BLaER1 (cell line): ENCODE measurements around the gene TMTC2.

Experiments used
- H3K27ac ChIP-seq: shearing (Covaris generic); formaldehyde crosslinking; 2 replicates; pipeline ENCODE4 v1.8.1; 2022
- H3K27me3 ChIP-seq: shearing (Covaris generic); formaldehyde crosslinking; 2 replicates; pipeline ENCODE4 v1.8.1; 2022
- H3K36me3 ChIP-seq: shearing (Covaris generic); formaldehyde crosslinking; 2 replicates; pipeline ENCODE4 v1.8.1; 2022
- H3K4me1 ChIP-seq: shearing (Covaris generic); formaldehyde crosslinking; 2 replicates; pipeline ENCODE4 v1.8.1; 2022
- H3K4me2 ChIP-seq: shearing (Covaris generic); formaldehyde crosslinking; 2 replicates; pipeline ENCODE4 v1.8.1; 2022
- H3K4me3 ChIP-seq: shearing (Covaris generic); formaldehyde crosslinking; 2 replicates; pipeline ENCODE4 v1.8.1; 2022
- H3K9ac ChIP-seq: shearing (Covaris generic); formaldehyde crosslinking; 2 replicates; pipeline ENCODE4 v1.8.1; 2022
- H3K9me3 ChIP-seq: shearing (Covaris generic); formaldehyde crosslinking; 2 replicates; pipeline ENCODE4 v1.8.1; 2022
- H4K20me1 ChIP-seq: shearing (Covaris generic); formaldehyde crosslinking; 2 replicates; pipeline ENCODE4 v1.8.1; 2022
- Cebpa-rat ChIP-seq: shearing (Covaris generic); IDR thresholded peaks from 2 replicates; pipeline ENCODE4 v1.8.1; 2022

The TMTC2 gene

DNA sequence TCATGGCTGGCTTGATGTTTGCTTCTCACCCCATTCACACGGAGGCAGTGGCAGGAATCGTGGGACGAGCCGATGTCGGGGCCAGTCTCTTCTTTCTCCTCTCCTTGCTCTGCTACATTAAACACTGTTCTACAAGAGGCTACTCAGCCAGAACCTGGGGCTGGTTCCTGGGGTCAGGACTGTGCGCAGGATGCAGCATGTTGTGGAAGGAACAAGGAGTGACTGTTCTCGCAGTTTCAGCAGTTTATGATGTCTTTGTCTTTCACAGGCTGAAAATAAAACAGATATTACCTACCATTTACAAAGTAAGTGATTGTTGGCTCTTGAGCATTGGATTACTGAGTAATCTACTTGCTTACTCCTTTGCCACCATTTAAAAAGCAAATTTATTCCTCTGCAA is 170.6 kb downstream of the TMTC2 start:
- no peak overlapping the region for H3K27ac ChIP-seq
- no peak overlapping the region for H3K9ac ChIP-seq
- no peaks in the 10 kb centered on the region for H3K27me3 ChIP-seq
- H3K4me1 ChIP-seq, result no peaks in the 10 kb centered on the region
- no peaks in the 10 kb centered on the region for H3K9me3 ChIP-seq
- H3K4me2 ChIP-seq, result no peak overlapping the region
- TF ChIP-seq Cebpa-rat, result no peak
- no peaks in the 10 kb centered on the region for H3K36me3 ChIP-seq
- H4K20me1 ChIP-seq, result no peaks in the 10 kb centered on the region
- H3K4me3 ChIP-seq, result no peak overlapping the region

DNA sequence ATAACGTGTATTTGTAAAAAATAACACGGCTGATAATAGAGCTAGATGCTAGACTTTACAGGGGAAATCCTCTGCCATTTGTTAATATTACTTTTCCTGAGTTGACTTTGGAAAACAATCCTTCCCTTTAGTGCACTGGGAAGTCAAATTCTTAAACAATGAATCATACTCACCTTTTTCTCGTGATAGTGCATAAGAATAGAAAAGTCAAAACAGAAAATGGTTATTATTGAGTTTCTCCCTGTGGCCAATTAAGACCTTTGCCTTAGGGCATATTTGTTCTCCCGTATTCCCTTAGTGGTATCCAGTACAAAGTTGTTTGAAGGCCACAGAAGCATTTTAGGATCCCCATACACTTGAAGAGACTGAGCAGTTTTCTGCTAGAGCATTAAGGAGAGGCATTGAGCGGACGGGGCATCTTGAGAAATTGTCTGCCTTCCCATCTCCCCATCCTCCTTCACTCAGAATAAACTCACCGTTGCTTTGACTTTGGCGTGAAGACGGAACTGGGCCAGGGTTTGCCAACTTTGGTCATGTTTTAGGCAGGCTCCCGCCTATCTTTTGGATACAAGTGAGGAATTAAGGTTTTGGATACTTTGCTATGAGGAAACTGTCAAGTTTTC is 171.3 kb downstream of the TMTC2 start:
- H3K4me1 ChIP-seq, result no peaks in the 10 kb centered on the region
- H3K9ac ChIP-seq, result no peak overlapping the region
- no peak overlapping the region for H3K4me3 ChIP-seq
- no peak for TF ChIP-seq Cebpa-rat
- no peak overlapping the region for H3K27ac ChIP-seq
- no peaks in the 10 kb centered on the region for H3K27me3 ChIP-seq
- H3K36me3 ChIP-seq, result no peaks in the 10 kb centered on the region
- no peak overlapping the region for H3K4me2 ChIP-seq
- no peaks in the 10 kb centered on the region for H3K9me3 ChIP-seq
- no peaks in the 10 kb centered on the region for H4K20me1 ChIP-seq

DNA sequence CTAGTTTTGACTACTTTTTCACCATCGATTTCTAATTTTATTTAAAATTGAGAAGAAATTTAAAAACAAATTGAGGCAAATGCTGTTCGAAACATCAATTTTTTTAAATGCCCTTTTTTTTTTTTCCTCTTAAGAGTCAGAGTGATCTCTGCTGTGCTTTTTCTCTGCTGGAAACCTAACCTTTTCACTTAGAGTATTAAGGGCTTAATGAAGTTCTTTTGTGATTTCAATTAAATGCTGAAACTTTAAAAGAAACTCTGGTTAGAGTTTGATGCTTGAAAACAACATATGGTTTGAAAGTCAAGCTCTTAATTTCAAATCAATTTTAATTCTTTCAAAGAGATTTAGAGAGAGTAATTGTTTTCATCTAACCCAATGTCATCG is 171.8 kb downstream of the TMTC2 start:
- Histone ChIP-seq H3K27ac (no peak overlapping the region), H3K4me1 (no peaks in the 10 kb centered on the region), H3K9me3 (no peaks in the 10 kb centered on the region), H3K9ac (no peak overlapping the region), H3K27me3 (no peaks in the 10 kb centered on the region), H3K4me3 (no peak overlapping the region), H4K20me1 (no peaks in the 10 kb centered on the region), H3K36me3 (no peaks in the 10 kb centered on the region), H3K4me2 (no peak overlapping the region)
- no peak for TF ChIP-seq Cebpa-rat

DNA sequence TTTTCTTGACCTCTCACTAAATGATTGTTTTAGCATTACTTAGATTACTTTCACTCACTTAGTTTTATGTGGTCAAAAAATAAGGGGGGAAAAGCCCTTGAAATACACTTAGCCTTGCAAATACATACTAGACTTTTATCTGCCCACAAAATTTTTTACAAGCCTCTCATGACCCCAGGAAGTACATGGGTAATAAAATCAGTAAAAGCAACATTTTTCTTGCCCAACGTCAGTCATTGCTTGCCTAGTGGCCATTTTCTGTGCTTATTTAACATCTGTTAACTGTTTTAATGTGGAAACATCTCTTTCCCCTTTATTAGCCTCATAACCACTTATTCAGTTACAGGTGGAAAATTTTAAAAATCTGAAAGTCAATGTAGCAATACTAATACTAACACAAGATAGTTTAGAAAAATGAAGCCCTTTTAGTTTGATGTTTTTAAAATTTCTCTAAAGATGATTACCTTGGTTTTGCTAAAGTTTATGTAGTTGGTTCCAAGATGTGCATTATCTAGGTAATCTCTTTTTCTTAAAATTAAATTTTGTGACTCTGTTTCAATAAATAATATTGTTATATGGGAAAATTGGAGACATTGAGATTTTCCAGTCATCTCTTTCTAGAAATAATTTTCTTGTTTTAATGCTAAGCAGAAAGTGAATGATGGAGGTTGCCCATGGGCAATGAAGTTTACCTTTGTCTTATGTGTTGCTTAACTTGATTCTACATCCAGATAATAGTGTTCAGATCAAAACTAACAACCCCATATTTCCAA is 175.5 kb downstream of the TMTC2 start:
- no peak for TF ChIP-seq Cebpa-rat
- Histone ChIP-seq H3K4me1 (no peaks in the 10 kb centered on the region), H3K27ac (no peak overlapping the region), H3K4me3 (no peak overlapping the region), H3K9me3 (no peaks in the 10 kb centered on the region), H3K36me3 (no peaks in the 10 kb centered on the region), H3K4me2 (no peak overlapping the region), H3K27me3 (no peaks in the 10 kb centered on the region), H3K9ac (no peak overlapping the region), H4K20me1 (no peaks in the 10 kb centered on the region)

DNA sequence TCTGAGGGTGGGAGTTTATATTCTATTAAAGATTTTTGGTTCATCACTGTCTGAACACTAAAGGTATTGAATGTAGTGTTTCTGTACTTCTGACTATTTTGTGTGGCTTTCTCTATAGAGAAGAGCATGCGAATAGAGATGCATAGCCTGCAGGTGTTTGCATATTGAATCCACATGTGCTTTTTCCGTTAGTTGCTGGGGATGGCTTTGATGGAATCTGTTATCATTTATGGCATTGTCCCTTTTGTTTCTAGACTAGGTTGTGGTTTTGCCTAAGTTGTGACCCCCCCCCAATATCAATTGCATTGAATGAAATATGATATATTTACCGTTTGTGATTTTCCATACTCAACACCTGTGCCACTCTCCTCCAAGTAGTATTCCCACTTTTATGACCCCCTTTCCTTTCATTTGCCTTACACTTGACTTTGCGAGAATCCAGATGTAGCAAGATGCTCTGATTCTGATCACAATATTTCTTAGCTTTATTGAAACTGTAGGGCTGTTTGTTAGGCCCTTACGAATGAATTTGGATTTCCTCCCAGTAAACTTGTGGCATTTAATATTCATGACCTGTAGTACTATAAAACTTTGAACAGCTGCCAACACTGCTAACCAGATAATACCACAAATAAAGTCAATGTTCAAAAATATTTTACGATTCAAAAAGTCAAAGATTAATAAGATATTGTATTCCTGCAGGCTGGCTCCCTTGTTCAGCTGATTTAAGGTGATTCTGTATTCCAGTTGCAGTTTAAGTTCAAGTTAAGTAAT is 176.4 kb downstream of the TMTC2 start:
- Histone ChIP-seq H4K20me1 (no peaks in the 10 kb centered on the region), H3K4me1 (no peaks in the 10 kb centered on the region), H3K27me3 (no peaks in the 10 kb centered on the region), H3K27ac (no peak overlapping the region), H3K9me3 (no peaks in the 10 kb centered on the region), H3K36me3 (no peaks in the 10 kb centered on the region), H3K9ac (no peak overlapping the region), H3K4me2 (no peak overlapping the region), H3K4me3 (no peak overlapping the region)
- no peak for TF ChIP-seq Cebpa-rat

DNA sequence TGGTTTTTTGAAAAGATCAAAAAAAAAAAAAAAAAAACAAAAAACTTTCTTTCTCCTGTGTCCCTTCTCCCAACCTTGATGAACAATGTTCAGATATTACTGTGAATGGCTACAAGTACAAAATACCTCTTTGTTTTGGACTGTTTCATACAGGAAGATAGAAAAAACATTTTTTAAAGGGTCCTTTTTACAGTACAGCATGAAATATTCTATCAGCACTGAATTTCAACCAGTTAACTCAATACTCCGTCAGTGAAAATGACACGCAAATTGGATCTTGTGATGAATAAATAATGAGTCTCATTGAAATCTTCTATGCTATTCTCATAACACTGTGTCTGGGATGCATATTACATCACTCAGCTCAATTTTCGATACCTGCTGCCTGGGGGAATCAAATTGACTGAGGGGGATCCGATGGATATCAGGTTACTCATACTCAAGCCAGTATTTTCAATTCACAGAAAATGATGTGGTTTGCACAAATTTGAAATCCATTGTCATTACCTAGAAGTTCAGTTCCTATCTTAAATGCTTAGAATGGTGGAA is 179.6 kb downstream of the TMTC2 start:
- no peaks in the 10 kb centered on the region for H3K9me3 ChIP-seq
- TF ChIP-seq Cebpa-rat, result no peak
- no peaks in the 10 kb centered on the region for H3K27me3 ChIP-seq
- no peaks in the 10 kb centered on the region for H3K4me1 ChIP-seq
- no peaks in the 10 kb centered on the region for H4K20me1 ChIP-seq
- H3K9ac ChIP-seq, result no peak overlapping the region
- H3K36me3 ChIP-seq, result no peaks in the 10 kb centered on the region
- H3K27ac ChIP-seq, result no peak overlapping the region
- no peak overlapping the region for H3K4me3 ChIP-seq
- H3K4me2 ChIP-seq, result no peak overlapping the region

DNA sequence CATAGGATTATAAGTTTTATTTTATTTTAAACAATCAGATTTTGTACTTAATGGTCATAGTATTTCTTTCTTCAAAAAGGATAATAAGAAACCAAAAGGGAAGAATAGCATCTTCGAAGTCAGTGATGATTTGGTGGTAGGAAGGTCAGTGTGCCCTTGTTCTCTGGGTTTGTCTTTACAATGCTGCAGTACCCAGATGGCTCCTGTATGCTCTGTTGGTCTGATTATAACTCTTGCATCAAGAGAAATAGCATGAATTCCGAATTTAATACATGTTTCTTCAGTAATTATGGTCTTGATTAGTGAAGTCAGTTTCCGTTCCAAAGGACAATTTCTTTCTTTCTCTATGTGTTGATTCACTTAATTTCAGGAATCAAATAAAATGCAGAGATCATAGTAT is 180.2 kb downstream of the TMTC2 start:
- H3K36me3 ChIP-seq, result no peaks in the 10 kb centered on the region
- no peak overlapping the region for H3K9ac ChIP-seq
- no peaks in the 10 kb centered on the region for H3K4me1 ChIP-seq
- no peak overlapping the region for H3K27ac ChIP-seq
- no peaks in the 10 kb centered on the region for H4K20me1 ChIP-seq
- H3K9me3 ChIP-seq, result no peaks in the 10 kb centered on the region
- no peak for TF ChIP-seq Cebpa-rat
- no peak overlapping the region for H3K4me3 ChIP-seq
- no peak overlapping the region for H3K4me2 ChIP-seq
- no peaks in the 10 kb centered on the region for H3K27me3 ChIP-seq

DNA sequence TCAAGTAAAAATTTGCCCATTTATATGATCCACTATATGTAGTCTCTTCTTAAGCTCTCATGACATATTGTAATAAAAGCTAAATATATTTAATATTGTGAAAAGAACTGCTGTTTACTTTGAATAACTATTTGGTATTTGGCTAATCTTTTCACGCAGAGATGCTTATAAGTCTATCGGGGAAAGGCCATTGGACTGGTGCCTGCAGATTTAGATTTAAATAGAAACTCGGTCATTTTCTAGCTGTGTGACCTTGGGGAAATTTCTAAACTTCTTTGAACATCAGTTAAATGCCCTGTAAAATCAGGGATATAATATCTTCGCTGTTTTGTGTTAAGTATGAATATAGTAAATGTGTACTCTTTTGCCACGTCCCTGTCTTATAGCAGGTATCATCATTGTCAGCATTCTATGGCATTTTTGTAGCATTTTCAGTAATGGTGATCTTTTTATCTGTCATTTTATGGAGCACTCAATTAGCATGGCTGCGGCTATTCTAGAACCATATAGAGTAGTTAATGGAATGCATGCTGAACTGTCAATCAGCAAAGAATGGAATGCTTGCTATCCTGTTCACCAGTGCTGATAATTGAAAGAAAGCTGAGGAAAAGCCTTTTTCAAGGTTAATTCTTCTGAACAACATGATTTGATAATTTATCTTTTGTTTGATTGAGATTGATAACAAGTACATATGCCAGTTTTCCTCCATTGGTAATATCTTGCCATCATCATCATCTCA is 181.2 kb downstream of the TMTC2 start:
- H4K20me1 ChIP-seq, result no peaks in the 10 kb centered on the region
- no peaks in the 10 kb centered on the region for H3K9me3 ChIP-seq
- no peak overlapping the region for H3K4me2 ChIP-seq
- H3K27me3 ChIP-seq, result no peaks in the 10 kb centered on the region
- H3K36me3 ChIP-seq, result no peaks in the 10 kb centered on the region
- H3K9ac ChIP-seq, result no peak overlapping the region
- no peak overlapping the region for H3K27ac ChIP-seq
- TF ChIP-seq Cebpa-rat, result no peak
- H3K4me3 ChIP-seq, result no peak overlapping the region
- no peaks in the 10 kb centered on the region for H3K4me1 ChIP-seq

DNA sequence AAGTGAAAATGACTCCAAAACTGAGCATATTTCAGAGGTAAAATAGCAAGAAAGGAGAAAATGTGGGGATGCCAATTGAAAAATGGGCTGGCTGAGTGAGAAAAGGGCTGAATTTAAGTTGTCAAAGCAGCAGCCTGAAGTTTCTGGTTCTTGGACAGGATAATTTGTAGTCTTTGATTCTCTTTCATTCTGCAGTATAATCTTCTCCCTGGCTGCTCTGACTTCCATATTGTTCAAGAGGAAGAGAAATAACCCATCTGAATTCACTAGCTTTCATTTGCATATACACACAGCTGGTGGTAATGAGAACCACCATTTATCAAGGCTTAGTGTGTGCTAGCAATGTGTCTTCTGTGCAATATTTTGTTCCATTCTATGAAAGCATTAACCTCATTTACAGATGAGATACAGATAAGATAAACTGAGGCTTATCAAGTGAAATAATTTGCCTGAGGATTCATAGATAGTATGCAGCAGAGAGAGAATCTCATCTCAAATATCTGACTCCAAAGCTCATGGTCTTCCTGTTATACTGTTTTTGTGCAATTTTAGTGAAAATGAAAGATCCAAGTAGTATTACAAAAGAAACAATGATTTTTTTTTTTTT is 184.2 kb downstream of the TMTC2 start:
- H3K36me3 ChIP-seq, result no peaks in the 10 kb centered on the region
- no peak overlapping the region for H3K4me2 ChIP-seq
- no peaks in the 10 kb centered on the region for H3K27me3 ChIP-seq
- no peak for TF ChIP-seq Cebpa-rat
- no peaks in the 10 kb centered on the region for H4K20me1 ChIP-seq
- H3K9ac ChIP-seq, result no peak overlapping the region
- H3K27ac ChIP-seq, result no peak overlapping the region
- no peak overlapping the region for H3K4me3 ChIP-seq
- H3K9me3 ChIP-seq, result no peaks in the 10 kb centered on the region
- no peaks in the 10 kb centered on the region for H3K4me1 ChIP-seq
